Measurements from ENCODE around the gene ITGB4. TPM values are rescaled to one million over a fixed set of nuclear protein-coding genes. Genes with fewer than 3 reads are reported as not detected.

Gene ITGB4
- total and polyA plus RNA-seq, 4 donors, result 11.1 to 47.8 (median 14.8) TPM

DNA sequence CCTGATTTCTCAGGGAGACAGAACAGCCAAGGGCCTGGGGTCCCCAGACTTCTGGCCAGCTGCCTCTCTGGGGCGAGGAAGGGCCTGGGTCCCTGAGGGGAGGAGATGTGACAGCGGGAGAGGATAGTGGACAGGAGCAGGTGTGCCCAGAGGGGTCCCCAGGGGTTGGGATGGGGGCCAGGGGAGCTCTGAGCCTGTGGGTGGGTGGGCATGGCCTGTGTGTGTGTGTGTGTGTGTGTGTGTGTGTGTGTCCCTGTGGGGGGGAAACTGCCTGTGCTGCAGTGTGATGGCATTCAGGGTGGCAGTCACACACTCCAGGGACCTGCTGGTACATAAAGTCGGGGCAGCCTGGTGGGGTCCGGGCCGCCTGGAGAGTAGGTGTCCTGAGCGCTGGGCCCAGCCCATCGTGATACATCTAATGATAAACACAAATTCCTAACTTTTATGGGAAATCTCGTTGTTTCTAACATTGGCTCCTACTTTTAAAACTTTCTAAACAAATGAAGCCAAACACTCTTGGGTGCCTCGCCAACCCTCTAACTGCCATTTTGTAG lies 1.4 kb downstream of the ITGB4 start:
- no peak overlapping the region for H3K9ac ChIP-seq (ENCODE audit: insufficient read depth in 1 of 2, low read length in 2 of 2)
- H3K4me3 ChIP-seq, result no peak overlapping the region
- 88 to 94% methylated on average over 9 of the region's 9 CpGs for WGBS, 2 donors
- DNase-seq, result no peak
- ATAC-seq (ENCODE audit: insufficient read depth, low FRiP score), result no peak
- H3K27me3 ChIP-seq (ENCODE audit: control insufficient read depth in 3 of 3, insufficient read depth in 3 of 3, low read length in 2 of 3), result peaks cover 0 to 12% (median 4%) of the 10 kb centered on the region in 3 donors
- H3K27ac ChIP-seq (ENCODE audit: low read depth in 1 of 2, low read length in 1 of 2), result peak overlapping the region in 1 of 2 donors; percentile 82
- H3K36me3 ChIP-seq (ENCODE audit: control insufficient read depth in 4 of 4, insufficient read depth in 4 of 4, low read length in 4 of 4), result no peaks in the 10 kb centered on the region
- TF ChIP-seq, protein P1, sequence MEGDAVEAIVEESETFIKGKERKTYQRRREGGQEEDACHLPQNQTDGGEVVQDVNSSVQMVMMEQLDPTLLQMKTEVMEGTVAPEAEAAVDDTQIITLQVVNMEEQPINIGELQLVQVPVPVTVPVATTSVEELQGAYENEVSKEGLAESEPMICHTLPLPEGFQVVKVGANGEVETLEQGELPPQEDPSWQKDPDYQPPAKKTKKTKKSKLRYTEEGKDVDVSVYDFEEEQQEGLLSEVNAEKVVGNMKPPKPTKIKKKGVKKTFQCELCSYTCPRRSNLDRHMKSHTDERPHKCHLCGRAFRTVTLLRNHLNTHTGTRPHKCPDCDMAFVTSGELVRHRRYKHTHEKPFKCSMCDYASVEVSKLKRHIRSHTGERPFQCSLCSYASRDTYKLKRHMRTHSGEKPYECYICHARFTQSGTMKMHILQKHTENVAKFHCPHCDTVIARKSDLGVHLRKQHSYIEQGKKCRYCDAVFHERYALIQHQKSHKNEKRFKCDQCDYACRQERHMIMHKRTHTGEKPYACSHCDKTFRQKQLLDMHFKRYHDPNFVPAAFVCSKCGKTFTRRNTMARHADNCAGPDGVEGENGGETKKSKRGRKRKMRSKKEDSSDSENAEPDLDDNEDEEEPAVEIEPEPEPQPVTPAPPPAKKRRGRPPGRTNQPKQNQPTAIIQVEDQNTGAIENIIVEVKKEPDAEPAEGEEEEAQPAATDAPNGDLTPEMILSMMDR (IDR thresholded peaks at IDR 0.05; ENCODE audit: control extremely low read depth, extremely low read depth), result no peak
- peaks cover 0 to 15% (median 0%) of the 10 kb centered on the region in 5 donors for H3K4me1 ChIP-seq (ENCODE audit: control insufficient read depth in 5 of 5, insufficient read depth in 5 of 5, low read length in 5 of 5)
- H3K9me3 ChIP-seq (ENCODE audit: control insufficient read depth in 4 of 4, insufficient read depth in 3 of 4, low read length in 3 of 4), result no peaks in the 10 kb centered on the region

DNA sequence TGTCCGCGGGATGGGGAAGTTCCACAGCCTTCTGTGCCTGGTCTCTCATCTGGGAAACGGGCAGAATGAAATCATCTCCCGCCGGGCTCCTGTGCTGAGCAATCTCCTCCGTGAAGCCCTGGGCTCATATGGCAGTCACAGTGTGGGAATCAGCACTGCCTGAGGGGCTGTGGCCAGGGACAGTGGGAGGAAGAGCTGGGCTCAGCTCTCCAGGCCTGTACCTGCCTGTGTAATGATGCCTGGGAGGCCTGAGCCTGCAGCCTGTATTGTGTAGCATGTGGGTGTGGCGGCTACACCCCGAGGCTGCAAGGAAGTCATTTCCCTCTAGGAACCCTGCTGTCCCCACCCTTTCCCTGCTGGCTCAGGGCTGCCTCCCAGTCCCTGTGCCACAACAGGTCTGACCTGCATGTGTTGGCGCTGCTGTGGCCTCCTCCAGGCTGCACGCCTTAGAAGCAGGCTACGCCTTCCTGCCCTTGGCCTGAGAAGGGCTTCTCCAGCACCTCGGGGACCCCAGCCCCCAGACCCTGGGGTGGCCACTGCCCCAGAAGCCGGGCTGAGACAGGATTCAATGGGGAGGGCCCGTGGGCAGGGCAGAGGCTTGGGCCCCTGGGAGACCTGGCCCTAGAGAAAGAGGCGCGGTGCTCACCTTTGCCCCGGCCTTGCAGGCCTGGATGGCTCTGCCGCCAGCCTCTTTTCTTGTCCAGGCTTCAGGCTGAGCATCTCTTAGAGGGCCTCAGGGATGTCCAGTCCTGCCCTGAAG lies 2.1 kb downstream of the ITGB4 start:
- no peak for ATAC-seq (ENCODE audit: insufficient read depth, low FRiP score)
- H3K4me1 ChIP-seq (ENCODE audit: control insufficient read depth in 5 of 5, insufficient read depth in 5 of 5, low read length in 5 of 5), result peaks cover 0 to 15% (median 0%) of the 10 kb centered on the region in 5 donors
- no peak for DNase-seq
- no peak overlapping the region for H3K9ac ChIP-seq (ENCODE audit: insufficient read depth in 1 of 2, low read length in 2 of 2)
- TF ChIP-seq, protein P1 (IDR thresholded peaks at IDR 0.05; ENCODE audit: control extremely low read depth, extremely low read depth), result no peak
- peaks cover 0 to 2% (median 0%) of the 10 kb centered on the region in 4 donors for H3K36me3 ChIP-seq (ENCODE audit: control insufficient read depth in 4 of 4, insufficient read depth in 4 of 4, low read length in 4 of 4)
- WGBS, 2 donors, result 70 to 77% methylated on average over 18 of the region's 18 CpGs
- H3K9me3 ChIP-seq (ENCODE audit: control insufficient read depth in 4 of 4, insufficient read depth in 3 of 4, low read length in 3 of 4), result no peaks in the 10 kb centered on the region
- peak overlapping the region in 1 of 2 donors; percentile 41 for H3K27ac ChIP-seq (ENCODE audit: low read depth in 1 of 2, low read length in 1 of 2)
- no peak overlapping the region for H3K4me3 ChIP-seq
- peaks cover 0 to 12% (median 4%) of the 10 kb centered on the region in 3 donors for H3K27me3 ChIP-seq (ENCODE audit: control insufficient read depth in 3 of 3, insufficient read depth in 3 of 3, low read length in 2 of 3)

DNA sequence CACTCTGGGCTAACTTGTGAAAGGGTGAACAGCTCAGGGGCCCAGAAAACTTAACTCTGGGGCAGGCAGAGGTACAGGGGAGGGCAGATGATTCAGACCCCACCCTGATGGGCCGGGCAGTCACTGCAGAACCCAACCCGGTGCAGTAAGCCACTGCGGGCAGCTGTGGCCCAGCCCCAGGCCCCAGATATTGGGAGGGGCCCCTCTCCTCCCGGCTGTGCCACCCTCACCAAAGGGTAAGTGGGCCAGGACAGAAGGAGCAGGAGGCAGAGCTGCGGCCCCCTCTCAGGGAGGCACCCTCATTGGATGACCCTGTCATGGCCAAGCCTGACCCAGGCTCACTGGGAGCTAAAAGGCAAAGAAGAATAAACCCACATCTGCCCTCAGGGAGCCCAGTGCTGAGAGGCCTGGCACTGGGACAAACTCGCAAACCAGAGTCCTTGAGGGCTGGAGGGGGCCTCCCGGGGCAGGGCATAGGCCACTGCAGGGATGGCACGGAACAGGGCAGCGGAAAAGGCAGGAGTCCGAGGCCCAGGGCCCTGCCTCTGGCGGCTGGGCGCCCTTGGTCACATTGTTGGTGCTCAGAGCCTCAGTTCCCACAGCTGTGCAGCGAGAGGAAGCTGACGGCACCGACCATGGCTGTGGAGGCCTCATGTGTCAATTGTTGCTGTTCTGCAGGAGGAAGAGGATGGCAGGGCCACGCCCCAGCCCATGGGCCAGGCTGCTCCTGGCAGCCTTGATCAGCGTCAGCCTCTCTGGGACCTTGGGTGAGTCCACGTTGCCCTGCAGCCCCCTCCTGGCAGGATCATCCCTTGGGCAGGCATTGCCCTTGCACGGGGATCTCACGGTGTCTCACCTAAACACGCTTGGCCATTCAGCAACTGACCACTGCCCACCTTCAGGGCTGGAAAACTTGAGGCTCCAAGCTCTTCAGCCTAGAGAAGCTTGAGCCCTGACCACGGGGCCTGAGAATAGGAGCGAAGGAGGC lies 3.1 kb downstream of the ITGB4 start:
- no peak for DNase-seq
- Histone ChIP-seq H3K9ac (ENCODE audit: insufficient read depth in 1 of 2, low read length in 2 of 2) (no peak overlapping the region), H3K4me1 (ENCODE audit: control insufficient read depth in 5 of 5, insufficient read depth in 5 of 5, low read length in 5 of 5) (peaks cover 0 to 15% (median 0%) of the 10 kb centered on the region in 5 donors), H3K27me3 (ENCODE audit: control insufficient read depth in 3 of 3, insufficient read depth in 3 of 3, low read length in 2 of 3) (peaks cover 0 to 12% (median 4%) of the 10 kb centered on the region in 3 donors), H3K36me3 (ENCODE audit: control insufficient read depth in 4 of 4, insufficient read depth in 4 of 4, low read length in 4 of 4) (peaks cover 0 to 3% (median 0%) of the 10 kb centered on the region in 4 donors), H3K9me3 (ENCODE audit: control insufficient read depth in 4 of 4, insufficient read depth in 3 of 4, low read length in 3 of 4) (no peaks in the 10 kb centered on the region), H3K4me3 (no peak overlapping the region), H3K27ac (ENCODE audit: low read depth in 1 of 2, low read length in 1 of 2) (no peak overlapping the region)
- TF ChIP-seq, protein P1 (IDR thresholded peaks at IDR 0.05; ENCODE audit: control extremely low read depth, extremely low read depth), result no peak
- no peak for ATAC-seq (ENCODE audit: insufficient read depth, low FRiP score)
- 83 to 86% methylated on average over 19 to 23 of the region's 23 CpGs for WGBS, 2 donors
